Measurements from ENCODE around the gene ZNF607. TPM values are rescaled to one million over a fixed set of nuclear protein-coding genes. Genes with fewer than 3 reads are reported as not detected.
A peak's percentile ranks its signal among the peaks of the same experiment; 100 is the strongest.

Gene ZNF607
- total RNA-seq, 6 donors from 2014 or later: 2.3 to 10.8 (median 4.8) TPM

- Histone ChIP-seq H3K36me3 (peaks cover 0 to 29% (median 14%) of the 10 kb centered on the region in 4 donors), H3K27me3 (no peaks in the 10 kb centered on the region), H3K27ac (no peak overlapping the region), H3K9me3 (peaks cover 10 to 38% (median 33%) of the 10 kb centered on the region in 4 donors), H3K4me1 (no peaks in the 10 kb centered on the region), H3K4me3 (no peak overlapping the region)
- TF ChIP-seq EP300 (IDR thresholded peaks at IDR 0.05) (no peak), POLR2AphosphoS5 (IDR thresholded peaks at IDR 0.05) (no peak), POLR2A (IDR thresholded peaks at IDR 0.05) (no peak)
- TF ChIP-seq, protein P1, sequence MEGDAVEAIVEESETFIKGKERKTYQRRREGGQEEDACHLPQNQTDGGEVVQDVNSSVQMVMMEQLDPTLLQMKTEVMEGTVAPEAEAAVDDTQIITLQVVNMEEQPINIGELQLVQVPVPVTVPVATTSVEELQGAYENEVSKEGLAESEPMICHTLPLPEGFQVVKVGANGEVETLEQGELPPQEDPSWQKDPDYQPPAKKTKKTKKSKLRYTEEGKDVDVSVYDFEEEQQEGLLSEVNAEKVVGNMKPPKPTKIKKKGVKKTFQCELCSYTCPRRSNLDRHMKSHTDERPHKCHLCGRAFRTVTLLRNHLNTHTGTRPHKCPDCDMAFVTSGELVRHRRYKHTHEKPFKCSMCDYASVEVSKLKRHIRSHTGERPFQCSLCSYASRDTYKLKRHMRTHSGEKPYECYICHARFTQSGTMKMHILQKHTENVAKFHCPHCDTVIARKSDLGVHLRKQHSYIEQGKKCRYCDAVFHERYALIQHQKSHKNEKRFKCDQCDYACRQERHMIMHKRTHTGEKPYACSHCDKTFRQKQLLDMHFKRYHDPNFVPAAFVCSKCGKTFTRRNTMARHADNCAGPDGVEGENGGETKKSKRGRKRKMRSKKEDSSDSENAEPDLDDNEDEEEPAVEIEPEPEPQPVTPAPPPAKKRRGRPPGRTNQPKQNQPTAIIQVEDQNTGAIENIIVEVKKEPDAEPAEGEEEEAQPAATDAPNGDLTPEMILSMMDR (IDR thresholded peaks at IDR 0.05): no peak
- no peak for ATAC-seq (ENCODE audit: low FRiP score in 2 of 2)
- DNase-seq: no peak
- 91 to 92% methylated on average over 6 of the region's 6 CpGs for WGBS, 2 donors
Observed at GRCh38 chr19:37698216-37698615, 21.3 kb downstream of the ZNF607 start.

DNA sequence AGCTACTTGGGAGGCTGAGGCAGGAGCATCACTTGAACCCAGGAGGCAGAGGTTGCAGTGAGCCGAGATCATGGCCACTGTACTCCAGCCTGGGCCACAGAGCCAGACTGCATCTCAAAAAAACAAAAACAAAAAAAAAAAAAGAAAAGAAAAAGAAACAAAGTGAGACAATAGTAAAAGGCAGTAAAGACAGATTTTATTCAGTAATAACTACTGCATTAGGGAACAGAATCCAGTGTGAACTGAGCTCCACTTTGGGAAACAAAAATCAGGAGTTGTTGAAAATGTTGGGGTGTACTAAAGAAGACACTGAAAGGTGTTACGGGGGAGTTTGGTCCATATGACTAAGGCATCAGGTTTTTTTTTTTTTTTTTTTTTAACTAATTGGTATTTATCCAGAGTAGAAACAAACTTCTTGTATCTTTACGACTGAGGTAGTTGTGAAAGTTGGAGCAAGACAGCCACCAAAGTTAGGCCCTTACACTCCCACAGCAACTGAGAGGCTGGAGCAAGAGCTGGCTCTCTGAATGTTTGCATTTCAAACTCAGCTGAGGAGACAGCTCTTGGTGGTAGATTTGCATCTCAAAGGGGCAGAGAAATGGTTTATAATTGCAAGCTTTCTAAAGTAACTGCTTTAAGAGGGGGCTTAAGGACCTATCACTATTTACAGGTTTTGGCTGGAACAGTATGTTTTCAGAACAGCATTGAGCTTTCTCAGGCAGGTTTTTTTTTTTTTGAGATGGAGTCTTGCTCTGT is 24.2 kb downstream of the ZNF607 start:
- H3K27me3 ChIP-seq: no peaks in the 10 kb centered on the region
- WGBS, 2 donors: 86 to 93% methylated on average over 3 of the region's 3 CpGs
- H3K9me3 ChIP-seq: peaks cover 10 to 46% (median 35%) of the 10 kb centered on the region in 4 donors
- no peak overlapping the region for H3K27ac ChIP-seq
- TF ChIP-seq EP300 (IDR thresholded peaks at IDR 0.05) (no peak), POLR2A (IDR thresholded peaks at IDR 0.05) (no peak), POLR2AphosphoS5 (IDR thresholded peaks at IDR 0.05) (no peak)
- H3K4me1 ChIP-seq: peaks cover 0 to 13% (median 1%) of the 10 kb centered on the region in 4 donors
- ATAC-seq (ENCODE audit: low FRiP score in 2 of 2) (no peak), DNase-seq (no peak)
- peaks cover 0 to 29% (median 14%) of the 10 kb centered on the region in 4 donors for H3K36me3 ChIP-seq
- no peak overlapping the region for H3K4me3 ChIP-seq

DNA sequence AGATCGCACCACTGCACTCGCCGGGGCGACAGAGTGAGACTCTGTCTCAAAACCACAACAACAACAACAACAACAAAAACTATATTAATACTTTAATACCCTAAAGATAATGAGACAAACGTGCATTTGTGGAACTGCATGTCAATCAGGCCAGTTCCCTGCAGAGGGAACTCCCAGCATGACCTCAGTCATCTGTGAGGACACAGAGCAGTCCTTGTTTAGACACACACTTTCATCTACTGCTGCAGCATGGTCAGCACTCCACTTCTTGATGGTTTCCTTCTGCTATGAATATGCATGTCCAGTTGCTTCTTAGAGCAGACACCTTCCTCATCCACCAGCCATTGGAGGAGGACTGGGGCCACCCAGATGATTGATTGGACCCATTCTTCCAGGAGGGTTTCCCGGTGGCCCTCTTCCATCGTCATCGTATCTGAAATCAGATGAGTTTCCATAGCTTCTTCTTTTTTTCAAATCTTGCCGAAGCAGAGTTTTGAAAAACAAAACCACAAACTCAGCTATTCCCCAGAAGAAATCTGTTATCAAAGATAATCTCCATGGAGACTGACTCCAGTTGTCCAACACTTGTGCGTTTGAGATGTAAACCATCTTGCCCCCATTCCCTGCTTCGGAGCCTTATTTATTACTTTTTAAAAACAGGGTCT is 26.5 kb downstream of the ZNF607 start:
- H3K36me3 ChIP-seq: peaks cover 0 to 11% (median 5%) of the 10 kb centered on the region in 4 donors
- 63 to 72% methylated on average over 11 of the region's 11 CpGs for WGBS, 2 donors
- peaks cover 1 to 38% (median 32%) of the 10 kb centered on the region in 4 donors for H3K9me3 ChIP-seq
- TF ChIP-seq POLR2AphosphoS5 (IDR thresholded peaks at IDR 0.05): no peak
- no peak overlapping the region for H3K27ac ChIP-seq
- H3K4me1 ChIP-seq: peaks cover 0 to 13% (median 1%) of the 10 kb centered on the region in 4 donors
- DNase-seq: no peak
- no peak overlapping the region for H3K4me3 ChIP-seq
- no peak for ATAC-seq (ENCODE audit: low FRiP score in 2 of 2)
- no peaks in the 10 kb centered on the region for H3K27me3 ChIP-seq

DNA sequence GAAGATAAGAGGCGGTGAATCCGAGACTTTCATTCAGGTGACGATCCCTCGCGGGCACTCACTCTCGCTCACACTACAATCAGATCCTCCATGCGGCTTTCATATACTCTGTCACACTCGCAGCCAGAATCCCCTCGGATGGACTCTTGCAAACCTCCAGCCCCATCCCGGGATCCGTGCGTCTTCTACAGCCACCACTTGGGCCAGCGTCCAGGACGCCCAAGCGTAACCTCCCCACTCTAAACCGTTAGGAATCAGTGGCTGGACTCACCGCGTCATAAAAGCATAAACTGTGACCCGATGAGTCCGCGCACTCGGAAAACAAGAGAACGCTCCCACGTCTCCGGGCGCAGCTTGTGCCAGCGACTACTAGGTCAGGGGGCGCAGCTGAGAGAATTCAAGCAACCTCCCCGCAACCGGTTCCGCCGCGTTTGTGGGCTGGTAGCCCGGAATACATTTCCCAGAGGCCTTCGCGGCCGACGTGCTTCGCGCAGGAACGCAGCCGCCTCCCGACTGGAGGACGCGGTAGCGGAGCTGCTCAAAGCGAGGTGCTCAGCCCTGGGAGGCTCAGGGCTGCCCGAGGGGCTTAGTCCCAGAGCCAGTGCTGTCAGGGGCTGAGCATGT is 27.6 kb downstream of the ZNF607 start:
- peaks cover 0 to 33% (median 29%) of the 10 kb centered on the region in 4 donors for H3K9me3 ChIP-seq
- 1 to 3% methylated on average over 12 to 47 of the region's 48 CpGs for WGBS, 2 donors
- H3K27me3 ChIP-seq: no peaks in the 10 kb centered on the region
- H3K4me1 ChIP-seq: peaks cover 0 to 13% (median 1%) of the 10 kb centered on the region in 4 donors
- TF ChIP-seq POLR2AphosphoS5 (IDR thresholded peaks at IDR 0.05) (peak; percentile 44 to 76), EP300 (IDR thresholded peaks at IDR 0.05) (no peak), POLR2A (IDR thresholded peaks at IDR 0.05) (peak in 1 of 4 donors; percentile 40)
- TF ChIP-seq, protein P1 (IDR thresholded peaks at IDR 0.05): peak in 1 of 6 experiments; percentile 18
- H3K36me3 ChIP-seq: peaks cover 0 to 7% (median 2%) of the 10 kb centered on the region in 4 donors
- peak overlapping the region; percentile 71 to 86 (median 78) for H3K27ac ChIP-seq
- H3K4me3 ChIP-seq: peak overlapping the region; percentile 48 to 64 (median 56)
- ATAC-seq (ENCODE audit: low FRiP score in 2 of 2): peak; percentile 90 to 97
- peak; percentile 74 to 93 for DNase-seq

DNA sequence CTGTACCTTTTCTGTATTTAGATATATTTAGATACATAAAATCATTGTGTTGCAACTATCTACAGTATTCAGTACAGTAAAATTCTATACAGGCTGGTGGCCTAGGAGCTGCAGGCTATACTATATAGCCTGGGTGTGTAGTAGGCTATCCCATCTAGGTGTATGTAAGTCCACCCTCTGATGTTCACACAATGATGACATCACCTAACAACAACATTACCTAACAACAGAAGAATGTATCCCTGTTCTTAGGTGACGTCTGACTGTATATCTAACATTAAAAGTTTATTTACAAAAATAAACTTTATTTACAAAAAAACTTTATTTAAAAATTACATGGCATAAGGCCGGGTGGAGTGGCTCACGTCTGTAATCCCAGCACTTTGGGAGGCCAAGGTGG is 36.0 kb downstream of the ZNF607 start:
- ATAC-seq (ENCODE audit: low FRiP score in 2 of 2) (no peak), DNase-seq (no peak)
- no peak overlapping the region for H3K27ac ChIP-seq
- peaks cover 0 to 7% (median 0%) of the 10 kb centered on the region in 4 donors for H3K36me3 ChIP-seq
- H3K27me3 ChIP-seq: no peaks in the 10 kb centered on the region
- no peak overlapping the region for H3K4me3 ChIP-seq
- H3K4me1 ChIP-seq: no peaks in the 10 kb centered on the region
- no peak for TF ChIP-seq POLR2AphosphoS5 (IDR thresholded peaks at IDR 0.05)
- TF ChIP-seq, protein P1 (IDR thresholded peaks at IDR 0.05): no peak
- no peak for TF ChIP-seq EP300 (IDR thresholded peaks at IDR 0.05)
- TF ChIP-seq POLR2A (IDR thresholded peaks at IDR 0.05): no peak
- H3K9me3 ChIP-seq: peaks cover 9 to 23% (median 18%) of the 10 kb centered on the region in 4 donors
- WGBS, 2 donors: 90 to 97% methylated on average over 3 of the region's 3 CpGs

All from upper lobe of left lung (tissue), 6 donors.